ENCODE results near the gene WNT10A.

DNA sequence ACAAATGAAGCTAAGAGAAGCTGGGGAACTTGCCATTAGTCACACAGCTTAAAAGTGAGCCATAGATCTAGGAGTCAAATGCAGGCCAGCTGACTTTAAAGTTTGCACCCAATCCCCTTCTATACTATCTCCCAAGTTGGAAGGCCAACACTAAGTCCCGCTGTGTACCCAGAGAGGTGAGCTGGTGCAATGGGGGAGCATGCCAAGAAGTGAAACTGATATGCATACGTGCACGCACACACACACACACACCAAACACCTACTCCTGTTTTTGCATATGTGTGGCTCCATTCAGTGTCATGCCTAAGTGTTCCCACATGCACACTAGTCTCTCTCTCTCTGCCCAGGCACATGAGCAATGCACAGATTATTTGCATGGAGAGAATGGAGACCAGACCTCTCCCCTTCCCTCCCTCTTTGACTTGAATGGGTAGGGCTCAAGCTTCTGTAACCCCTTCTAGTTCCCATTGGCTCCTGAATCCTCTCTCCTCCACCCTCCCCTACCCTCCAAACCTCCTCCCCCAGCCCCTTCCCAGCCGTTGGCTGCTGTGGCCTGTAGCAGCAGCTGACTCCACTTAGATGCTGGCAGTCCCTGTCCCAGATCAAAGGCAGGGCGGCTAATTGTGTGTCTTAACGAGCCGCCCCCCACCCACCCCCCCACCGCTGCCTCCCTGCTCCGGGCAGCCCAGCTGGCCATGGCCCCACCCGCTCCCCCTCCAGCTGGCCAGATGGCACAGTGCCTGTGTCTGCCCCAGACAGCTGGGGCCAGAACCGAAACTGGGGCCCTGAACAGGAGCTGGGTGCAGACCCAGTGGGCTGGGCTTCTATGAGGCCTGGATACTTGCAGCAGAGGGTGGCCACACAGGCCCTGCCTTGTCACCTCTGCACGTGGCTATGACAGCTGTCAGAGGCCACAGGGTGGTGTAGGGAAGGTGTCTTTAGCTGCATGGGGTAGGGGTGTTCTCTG lies 5.6 kb downstream of the WNT10A start:
- TF ChIP-seq EZH2 (IDR thresholded peaks at IDR 0.05; ENCODE audit: borderline replicate concordance, low read depth, low read length, poor library complexity, severe bottlenecking) = no peak
- TF ChIP-seq CTCF (conservative IDR thresholded peaks at IDR 0.05; ENCODE audit: low read depth, low read length) = no peak

All from A673 (cell line).